ENCODE data around the gene PPP1R9A. TPM values are rescaled to one million over a fixed set of nuclear protein-coding genes. Genes with fewer than 3 reads are reported as not detected.

The PPP1R9A gene
- total and polyA plus RNA-seq, 7 experiments from 2014 or later: 0.21 to 1.4 TPM; not detected in 5

DNA sequence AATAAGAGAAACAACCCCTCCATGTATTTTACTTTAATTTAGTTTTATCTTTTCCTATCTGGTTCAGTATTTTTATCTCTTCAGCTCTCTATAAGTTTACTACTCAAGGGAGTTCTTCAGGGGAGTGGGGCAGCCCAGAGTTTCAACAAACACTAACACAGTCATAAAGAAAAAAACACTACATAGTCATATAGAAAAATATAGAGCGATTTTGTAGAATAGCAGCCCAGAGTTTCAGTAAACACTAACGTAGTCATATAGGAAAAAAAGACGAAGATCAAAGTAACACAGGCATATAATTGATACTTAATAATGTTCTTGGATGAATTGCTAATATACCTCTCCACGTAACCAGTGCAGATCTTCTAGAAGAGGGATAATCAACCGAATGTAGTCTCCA is 362.2 kb downstream of the PPP1R9A start:
- intact Hi-C loops (cut with micrococcal nuclease): no loop called here
- POLR2A ChIA-PET: no interaction called here
- CTCF ChIA-PET: interaction anchor here (0.6 to 0.7 kb wide), 2 partner anchors 60 to 479 kb away, joined by 3 read pairs; no protein-coding TSS in a partner anchor
- Mint-ChIP-seq H3K9me3 (no peaks in the 10 kb centered on the region), H3K4me1 (peaks cover 0 to 1% (median 0%) of the 10 kb centered on the region in 7 donors), H3K27me3 (peaks cover 0 to 24% (median 0%) of the 10 kb centered on the region in 5 donors), H3K36me3 (no peaks in the 10 kb centered on the region), H3K4me3 (no peak overlapping the region), H3K27ac (no peak overlapping the region)
- H3K27ac ChIP-seq (ENCODE audit: low read depth, low read length): no peak overlapping the region
- no peak overlapping the region for H3K4me3 ChIP-seq (ENCODE audit: low read length)
- no peaks in the 10 kb centered on the region for H3K27me3 ChIP-seq (ENCODE audit: control insufficient read depth in 2 of 2, insufficient read depth in 2 of 2, low read length in 2 of 2)
- no peaks in the 10 kb centered on the region for H3K36me3 ChIP-seq (ENCODE audit: control insufficient read depth in 2 of 3, insufficient read depth in 3 of 3, low read length in 3 of 3)
- ATAC-seq (no peak), DNase-seq (no peak)
- H3K9me3 ChIP-seq (ENCODE audit: control insufficient read depth in 2 of 3, low read length in 3 of 3): no peaks in the 10 kb centered on the region
- H3K4me1 ChIP-seq (ENCODE audit: control insufficient read depth in 2 of 2, insufficient read depth in 2 of 2, low read length in 2 of 2): no peaks in the 10 kb centered on the region

- no peaks in the 10 kb centered on the region for H3K36me3 ChIP-seq (ENCODE audit: control insufficient read depth in 2 of 3, insufficient read depth in 3 of 3, low read length in 3 of 3)
- no peak overlapping the region for H3K4me3 Mint-ChIP-seq
- H3K4me1 ChIP-seq (ENCODE audit: control insufficient read depth in 2 of 2, insufficient read depth in 2 of 2, low read length in 2 of 2): no peaks in the 10 kb centered on the region
- no peaks in the 10 kb centered on the region for H3K36me3 Mint-ChIP-seq
- H3K9me3 ChIP-seq (ENCODE audit: control insufficient read depth in 2 of 3, low read length in 3 of 3): no peaks in the 10 kb centered on the region
- no peaks in the 10 kb centered on the region for H3K27me3 ChIP-seq (ENCODE audit: control insufficient read depth in 2 of 2, insufficient read depth in 2 of 2, low read length in 2 of 2)
- H3K27me3 Mint-ChIP-seq: peaks cover 3 to 41% (median 12%) of the 10 kb centered on the region in 5 donors
- ChIA-PET POLR2A (no interaction called here), CTCF (no interaction called here)
- H3K4me3 ChIP-seq (ENCODE audit: low read length): no peak overlapping the region
- H3K27ac ChIP-seq (ENCODE audit: low read depth, low read length): no peak overlapping the region
- no peak overlapping the region for H3K27ac Mint-ChIP-seq
- H3K9me3 Mint-ChIP-seq: no peaks in the 10 kb centered on the region
- intact Hi-C loops (cut with micrococcal nuclease): no loop called here
- ATAC-seq (no peak), DNase-seq (no peak)
- H3K4me1 Mint-ChIP-seq: peaks cover 0 to 1% (median 0%) of the 10 kb centered on the region in 7 donors
Observed at GRCh38 chr7:95276114-95276513, 368.7 kb downstream of the PPP1R9A start.

GRCh38 chr7:95279417-95279816 is 372.0 kb downstream of the PPP1R9A start:
- no peak for DNase-seq
- no peak overlapping the region for H3K4me3 Mint-ChIP-seq
- no peaks in the 10 kb centered on the region for H3K36me3 ChIP-seq (ENCODE audit: control insufficient read depth in 2 of 3, insufficient read depth in 3 of 3, low read length in 3 of 3)
- H3K27me3 Mint-ChIP-seq: peaks cover 3 to 23% (median 14%) of the 10 kb centered on the region in 5 donors
- ChIA-PET POLR2A (interaction anchor here (0.7 kb wide), 1 partner anchor 156 kb away, joined by 3 read pairs; no protein-coding TSS in a partner anchor), CTCF (no interaction called here)
- intact Hi-C loops (cut with micrococcal nuclease): no loop called here
- H3K4me1 ChIP-seq (ENCODE audit: control insufficient read depth in 2 of 2, insufficient read depth in 2 of 2, low read length in 2 of 2): no peaks in the 10 kb centered on the region
- no peaks in the 10 kb centered on the region for H3K4me1 Mint-ChIP-seq
- no peaks in the 10 kb centered on the region for H3K9me3 Mint-ChIP-seq
- H3K27ac Mint-ChIP-seq: no peak overlapping the region
- H3K9me3 ChIP-seq (ENCODE audit: control insufficient read depth in 2 of 3, low read length in 3 of 3): no peaks in the 10 kb centered on the region
- H3K36me3 Mint-ChIP-seq: no peaks in the 10 kb centered on the region
- no peaks in the 10 kb centered on the region for H3K27me3 ChIP-seq (ENCODE audit: control insufficient read depth in 2 of 2, insufficient read depth in 2 of 2, low read length in 2 of 2)
- peak; percentile 16 for ATAC-seq
- no peak overlapping the region for H3K4me3 ChIP-seq (ENCODE audit: low read length)
- no peak overlapping the region for H3K27ac ChIP-seq (ENCODE audit: low read depth, low read length)

GRCh38 chr7:95286096-95286495 is 378.7 kb downstream of the PPP1R9A start:
- ChIA-PET POLR2A (no interaction called here), CTCF (no interaction called here)
- no peaks in the 10 kb centered on the region for H3K9me3 Mint-ChIP-seq
- Histone ChIP-seq H3K4me3 (ENCODE audit: low read length) (no peak overlapping the region), H3K27ac (ENCODE audit: low read depth, low read length) (no peak overlapping the region), H3K36me3 (ENCODE audit: control insufficient read depth in 2 of 3, insufficient read depth in 3 of 3, low read length in 3 of 3) (no peaks in the 10 kb centered on the region), H3K4me1 (ENCODE audit: control insufficient read depth in 2 of 2, insufficient read depth in 2 of 2, low read length in 2 of 2) (no peaks in the 10 kb centered on the region), H3K27me3 (ENCODE audit: control insufficient read depth in 2 of 2, insufficient read depth in 2 of 2, low read length in 2 of 2) (no peaks in the 10 kb centered on the region), H3K9me3 (ENCODE audit: control insufficient read depth in 2 of 3, low read length in 3 of 3) (no peaks in the 10 kb centered on the region)
- no peaks in the 10 kb centered on the region for H3K36me3 Mint-ChIP-seq
- H3K4me1 Mint-ChIP-seq: peaks cover 0 to 2% (median 0%) of the 10 kb centered on the region in 7 donors
- no peak overlapping the region for H3K27ac Mint-ChIP-seq
- ATAC-seq (no peak), DNase-seq (no peak)
- intact Hi-C loops (cut with micrococcal nuclease): no loop called here
- peaks cover 0 to 18% (median 12%) of the 10 kb centered on the region in 5 donors for H3K27me3 Mint-ChIP-seq
- H3K4me3 Mint-ChIP-seq: no peak overlapping the region

DNA sequence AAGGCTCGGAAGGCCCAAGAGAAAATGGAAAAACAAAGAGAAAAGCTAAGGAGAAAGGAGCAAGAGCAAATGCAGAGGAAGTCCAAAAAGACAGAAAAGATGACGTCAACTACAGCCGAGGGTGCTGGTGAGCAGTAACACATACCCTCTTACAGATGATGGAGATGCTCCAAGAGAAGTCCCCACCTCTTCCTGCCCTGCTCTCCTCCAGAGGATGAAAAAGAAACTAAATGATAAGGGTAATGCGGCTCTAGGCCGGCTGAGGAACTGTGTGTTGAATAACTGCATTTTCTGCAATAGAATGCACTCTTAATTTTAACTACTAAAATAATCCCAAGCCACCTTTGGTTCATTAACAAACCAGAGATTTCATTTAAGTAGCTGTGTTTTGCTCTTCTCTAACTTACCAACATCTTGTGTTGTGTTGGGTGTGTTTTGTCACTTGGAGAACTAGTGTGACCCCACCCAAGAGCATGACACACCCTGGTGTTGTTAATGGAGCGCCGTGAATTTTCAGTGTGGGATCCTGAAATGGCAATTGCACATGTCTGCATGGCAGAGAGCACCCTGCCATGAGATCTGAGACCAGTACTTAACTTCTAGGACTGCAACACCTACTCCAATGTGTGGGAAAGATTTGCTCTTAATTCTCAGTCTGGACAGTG is 382.9 kb downstream of the PPP1R9A start:
- no peaks in the 10 kb centered on the region for H3K36me3 ChIP-seq (ENCODE audit: control insufficient read depth in 2 of 3, insufficient read depth in 3 of 3, low read length in 3 of 3)
- CTCF ChIA-PET: no interaction called here
- H3K4me1 ChIP-seq (ENCODE audit: control insufficient read depth in 2 of 2, insufficient read depth in 2 of 2, low read length in 2 of 2): no peaks in the 10 kb centered on the region
- DNase-seq (no peak), ATAC-seq (no peak)
- Mint-ChIP-seq H3K4me1 (peaks cover 0 to 2% (median 0%) of the 10 kb centered on the region in 7 donors), H3K36me3 (no peaks in the 10 kb centered on the region), H3K27me3 (peaks cover 0 to 21% (median 8%) of the 10 kb centered on the region in 5 donors), H3K4me3 (no peak overlapping the region), H3K9me3 (no peaks in the 10 kb centered on the region), H3K27ac (no peak overlapping the region)
- no peaks in the 10 kb centered on the region for H3K9me3 ChIP-seq (ENCODE audit: control insufficient read depth in 2 of 3, low read length in 3 of 3)
- no peaks in the 10 kb centered on the region for H3K27me3 ChIP-seq (ENCODE audit: control insufficient read depth in 2 of 2, insufficient read depth in 2 of 2, low read length in 2 of 2)
- intact Hi-C loops (cut with micrococcal nuclease): no loop called here
- no peak overlapping the region for H3K27ac ChIP-seq (ENCODE audit: low read depth, low read length)
- POLR2A ChIA-PET: no interaction called here
- H3K4me3 ChIP-seq (ENCODE audit: low read length): no peak overlapping the region

GRCh38 chr7:95295397-95295796 is 388.0 kb downstream of the PPP1R9A start:
- no peak overlapping the region for H3K4me3 ChIP-seq (ENCODE audit: low read length)
- no peak overlapping the region for H3K27ac ChIP-seq (ENCODE audit: low read depth, low read length)
- H3K4me1 ChIP-seq (ENCODE audit: control insufficient read depth in 2 of 2, insufficient read depth in 2 of 2, low read length in 2 of 2): no peaks in the 10 kb centered on the region
- no peak for DNase-seq
- ChIA-PET CTCF (no interaction called here), POLR2A (no interaction called here)
- peaks cover 0 to 11% (median 6%) of the 10 kb centered on the region in 5 donors for H3K27me3 Mint-ChIP-seq
- H3K36me3 Mint-ChIP-seq: no peaks in the 10 kb centered on the region
- H3K9me3 ChIP-seq (ENCODE audit: control insufficient read depth in 2 of 3, low read length in 3 of 3): no peaks in the 10 kb centered on the region
- no peak for ATAC-seq
- H3K4me1 Mint-ChIP-seq: no peaks in the 10 kb centered on the region
- no peaks in the 10 kb centered on the region for H3K27me3 ChIP-seq (ENCODE audit: control insufficient read depth in 2 of 2, insufficient read depth in 2 of 2, low read length in 2 of 2)
- no peaks in the 10 kb centered on the region for H3K36me3 ChIP-seq (ENCODE audit: control insufficient read depth in 2 of 3, insufficient read depth in 3 of 3, low read length in 3 of 3)
- no peaks in the 10 kb centered on the region for H3K9me3 Mint-ChIP-seq
- no peak overlapping the region for H3K27ac Mint-ChIP-seq
- no peak overlapping the region for H3K4me3 Mint-ChIP-seq
- intact Hi-C loops (cut with micrococcal nuclease): no loop called here

DNA sequence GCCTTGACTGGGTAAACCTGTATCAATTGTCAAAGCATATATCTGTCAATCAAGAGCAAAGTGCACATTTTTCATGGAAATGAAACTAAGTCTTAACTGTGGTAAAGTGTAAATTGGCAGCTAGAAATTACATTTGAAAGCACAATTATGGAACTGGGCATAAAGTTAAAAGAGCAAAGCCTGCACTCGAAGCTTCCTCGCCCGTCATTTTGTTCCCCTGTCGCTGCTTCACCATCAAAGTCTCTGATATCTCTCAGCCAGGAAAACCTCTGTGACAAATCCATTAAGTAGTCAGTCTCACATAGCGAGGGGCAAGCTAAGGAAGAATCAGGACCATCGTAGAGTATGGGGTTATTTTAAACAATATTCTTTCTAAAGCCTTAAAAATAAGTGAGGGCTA is 389.1 kb downstream of the PPP1R9A start:
- ChIA-PET POLR2A (no interaction called here), CTCF (no interaction called here)
- Mint-ChIP-seq H3K4me3 (no peak overlapping the region), H3K27ac (no peak overlapping the region), H3K36me3 (no peaks in the 10 kb centered on the region), H3K4me1 (no peaks in the 10 kb centered on the region), H3K27me3 (peaks cover 0 to 10% (median 8%) of the 10 kb centered on the region in 5 donors), H3K9me3 (no peaks in the 10 kb centered on the region)
- H3K27ac ChIP-seq (ENCODE audit: low read depth, low read length): no peak overlapping the region
- no peaks in the 10 kb centered on the region for H3K4me1 ChIP-seq (ENCODE audit: control insufficient read depth in 2 of 2, insufficient read depth in 2 of 2, low read length in 2 of 2)
- no peaks in the 10 kb centered on the region for H3K9me3 ChIP-seq (ENCODE audit: control insufficient read depth in 2 of 3, low read length in 3 of 3)
- ATAC-seq (no peak), DNase-seq (no peak)
- H3K4me3 ChIP-seq (ENCODE audit: low read length): no peak overlapping the region
- intact Hi-C loops (cut with micrococcal nuclease): no loop called here
- H3K36me3 ChIP-seq (ENCODE audit: control insufficient read depth in 2 of 3, insufficient read depth in 3 of 3, low read length in 3 of 3): no peaks in the 10 kb centered on the region
- no peaks in the 10 kb centered on the region for H3K27me3 ChIP-seq (ENCODE audit: control insufficient read depth in 2 of 2, insufficient read depth in 2 of 2, low read length in 2 of 2)

Data from naive thymus-derived CD4-positive, alpha-beta T cell (primary cell).